ENCODE data around the gene CTNNBL1.
"Not testable (repeated sequence)": the region's sequence is repeated elsewhere in the genome, so short reads cannot be mapped to it uniquely, and the experiment has no call there.

The CTNNBL1 gene

DNA sequence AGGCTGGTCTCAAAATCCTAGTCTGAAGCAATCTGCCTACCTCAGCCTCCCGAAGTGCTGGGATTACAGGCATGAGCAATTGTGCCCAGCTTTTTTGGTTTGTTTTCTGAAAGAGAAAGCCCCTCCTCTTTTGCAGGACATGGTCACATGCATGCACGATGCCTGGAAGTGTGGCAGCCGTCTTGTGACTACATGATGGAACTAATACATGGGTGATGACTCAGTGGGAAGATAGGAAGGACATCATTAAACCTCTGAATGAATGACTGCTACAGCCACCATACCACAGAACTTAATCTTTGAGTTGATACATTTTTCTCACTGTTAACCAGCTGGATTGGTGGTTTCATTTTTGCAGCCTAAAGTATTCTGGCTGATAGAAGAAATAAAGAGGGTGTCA is 13.4 kb upstream of the CTNNBL1 start:
- DNase-seq: no peak

DNA sequence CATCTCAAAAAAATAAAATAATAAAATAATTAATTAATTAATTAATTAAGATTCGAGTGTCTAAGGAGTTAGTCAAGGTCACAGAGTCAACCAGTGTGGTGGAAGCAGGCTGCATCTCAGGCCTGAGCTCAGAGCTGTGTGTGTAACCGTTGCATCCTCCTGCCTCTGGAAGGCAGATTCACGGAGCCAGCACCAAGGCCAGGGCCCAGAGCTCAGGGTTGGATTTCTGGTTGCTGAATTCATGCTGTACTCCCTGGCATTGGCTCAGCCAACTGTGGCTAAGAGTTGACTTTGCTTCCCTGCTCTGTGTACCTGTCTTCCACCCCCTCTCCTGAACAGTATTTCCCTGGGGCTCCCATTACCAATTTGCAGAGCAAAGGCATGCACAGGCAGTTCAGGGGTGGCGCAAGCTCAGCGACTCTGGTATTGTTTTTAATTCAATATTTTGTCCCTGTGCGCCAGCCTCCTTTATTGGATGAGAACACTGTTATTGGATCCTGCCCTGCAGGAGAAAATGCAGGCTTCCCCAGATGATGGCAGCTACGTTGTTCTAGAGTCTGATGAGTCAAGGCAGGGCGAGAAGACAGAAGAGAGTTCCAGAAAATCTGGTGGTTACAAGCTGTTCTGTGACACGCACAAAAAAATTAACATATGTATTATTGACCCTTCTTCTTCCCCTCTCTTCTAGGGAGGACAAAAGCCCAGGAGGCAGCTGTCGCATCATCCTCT is 12.3 kb upstream of the CTNNBL1 start:
- no peak for DNase-seq

DNA sequence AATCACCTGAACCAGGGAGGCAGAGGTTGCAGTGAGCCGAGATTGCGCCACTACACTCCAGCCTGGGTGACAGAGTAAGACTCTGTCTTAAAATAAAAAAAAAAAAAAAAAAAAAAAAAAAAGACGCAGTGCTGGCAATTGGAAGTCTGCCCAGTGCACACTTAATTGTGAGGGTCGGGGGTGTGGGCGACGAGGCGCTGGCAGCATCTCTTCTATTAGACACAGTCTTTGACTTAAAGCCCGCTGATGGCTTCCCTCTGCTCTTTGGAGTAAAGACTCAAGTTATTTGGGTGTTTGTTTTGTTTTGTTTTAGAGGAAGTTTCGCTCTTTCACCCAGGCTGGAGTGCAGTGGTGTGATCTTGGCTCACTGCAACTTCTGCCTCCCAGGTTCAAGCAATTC is 10.7 kb upstream of the CTNNBL1 start:
- not testable (repeated sequence) for DNase-seq

DNA sequence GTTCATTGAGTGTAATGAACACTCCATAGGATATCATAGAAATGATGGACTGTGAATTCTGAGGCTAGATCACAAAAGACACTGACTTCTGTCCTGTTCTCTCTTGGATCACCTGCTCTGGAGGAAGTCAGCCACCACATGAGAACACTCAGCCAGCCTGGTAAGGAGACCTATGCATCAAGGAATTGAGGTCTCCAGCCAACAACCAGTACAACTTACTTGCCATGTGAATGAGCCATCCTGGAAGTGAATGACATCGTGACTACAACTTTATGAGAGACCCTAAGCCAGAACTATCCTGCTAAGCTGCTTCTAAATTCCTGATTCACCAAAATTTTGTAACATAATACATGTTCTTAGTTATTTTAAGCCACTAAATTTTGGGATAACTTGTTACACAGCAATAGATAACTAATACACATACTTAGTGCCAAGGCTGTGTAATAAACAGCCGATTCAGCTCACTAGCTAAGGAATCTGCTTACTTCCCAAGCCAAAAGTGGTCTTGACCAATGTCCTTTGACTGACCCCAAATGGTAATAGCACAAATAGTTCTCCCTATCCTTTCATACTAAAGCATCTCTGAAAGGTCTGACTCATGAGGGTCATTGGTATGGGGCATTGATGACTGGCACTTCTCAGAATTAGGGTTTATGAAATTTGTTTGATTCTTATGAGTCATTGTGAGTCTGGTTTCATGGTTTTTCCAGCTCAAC is 6.9 kb upstream of the CTNNBL1 start:
- DNase-seq: no peak

DNA sequence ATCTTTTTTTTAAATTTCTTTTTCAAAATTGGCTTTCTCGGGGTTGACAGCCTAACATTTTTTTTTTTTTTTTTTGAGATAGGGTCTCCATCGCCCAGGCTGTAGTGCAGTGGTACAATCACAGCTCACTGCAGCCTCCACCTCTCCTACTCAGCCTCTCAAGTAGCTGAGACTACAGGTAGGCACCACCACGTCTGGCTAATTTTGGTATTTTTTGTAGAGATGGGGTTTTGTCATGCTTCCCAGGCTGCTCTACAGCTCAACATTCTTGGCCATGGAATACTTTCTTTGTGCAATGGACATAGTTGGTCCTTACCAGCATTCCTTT is 6.4 kb upstream of the CTNNBL1 start:
- no peak for DNase-seq

DNA sequence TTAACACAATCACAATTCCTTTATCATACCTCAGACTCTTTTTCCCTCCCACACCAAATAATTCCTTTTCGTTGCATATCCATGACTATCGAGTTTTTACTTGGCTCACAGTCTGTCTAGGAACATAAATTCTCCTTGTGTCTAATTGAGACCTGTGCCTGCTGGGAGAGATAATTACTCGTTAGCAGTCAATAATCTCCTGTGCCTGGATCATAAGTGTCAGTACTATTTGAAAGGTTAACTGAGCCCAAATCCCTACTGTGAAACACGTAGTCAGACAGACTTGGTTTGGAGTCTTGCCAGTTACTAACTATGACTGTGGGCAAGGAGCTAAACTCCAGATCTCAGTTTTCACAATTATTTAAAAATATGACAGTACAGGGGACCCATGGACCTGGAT is 5.7 kb upstream of the CTNNBL1 start:
- DNase-seq: no peak

DNA sequence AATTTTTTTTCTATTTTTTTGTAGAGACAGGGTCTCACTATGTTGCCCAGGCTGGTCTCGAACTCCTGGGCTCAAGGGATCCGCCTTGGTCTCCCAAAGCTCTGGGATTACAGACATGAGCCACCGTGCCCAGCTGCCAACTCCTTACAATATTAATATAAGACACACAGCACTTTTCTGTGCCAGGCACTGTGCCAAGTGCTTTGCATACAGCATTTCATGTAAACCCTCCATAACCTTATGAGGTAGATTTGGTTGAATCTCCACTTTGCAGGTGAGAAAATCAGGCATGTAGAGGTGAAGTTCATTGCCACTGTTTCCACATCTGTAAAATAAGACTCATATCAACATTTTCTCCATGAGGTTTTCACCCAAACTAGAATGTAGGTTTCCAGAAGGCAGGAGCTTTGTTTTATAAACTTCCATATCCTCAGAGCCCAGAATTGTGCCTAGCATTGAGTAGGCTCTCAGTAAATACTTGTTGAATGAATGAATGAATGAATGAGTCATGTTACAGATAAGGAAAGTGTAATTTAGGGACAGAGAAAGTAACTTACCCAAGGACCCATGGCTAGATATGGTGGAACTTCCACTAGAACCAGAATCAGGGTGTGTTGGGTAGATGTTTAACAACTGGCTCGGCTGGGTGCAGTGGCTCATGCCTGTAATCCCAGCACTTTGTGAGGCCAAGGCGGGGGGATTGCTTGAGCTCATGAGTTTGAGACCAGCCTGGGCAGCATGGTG is 3.0 kb upstream of the CTNNBL1 start:
- no peak for DNase-seq

DNA sequence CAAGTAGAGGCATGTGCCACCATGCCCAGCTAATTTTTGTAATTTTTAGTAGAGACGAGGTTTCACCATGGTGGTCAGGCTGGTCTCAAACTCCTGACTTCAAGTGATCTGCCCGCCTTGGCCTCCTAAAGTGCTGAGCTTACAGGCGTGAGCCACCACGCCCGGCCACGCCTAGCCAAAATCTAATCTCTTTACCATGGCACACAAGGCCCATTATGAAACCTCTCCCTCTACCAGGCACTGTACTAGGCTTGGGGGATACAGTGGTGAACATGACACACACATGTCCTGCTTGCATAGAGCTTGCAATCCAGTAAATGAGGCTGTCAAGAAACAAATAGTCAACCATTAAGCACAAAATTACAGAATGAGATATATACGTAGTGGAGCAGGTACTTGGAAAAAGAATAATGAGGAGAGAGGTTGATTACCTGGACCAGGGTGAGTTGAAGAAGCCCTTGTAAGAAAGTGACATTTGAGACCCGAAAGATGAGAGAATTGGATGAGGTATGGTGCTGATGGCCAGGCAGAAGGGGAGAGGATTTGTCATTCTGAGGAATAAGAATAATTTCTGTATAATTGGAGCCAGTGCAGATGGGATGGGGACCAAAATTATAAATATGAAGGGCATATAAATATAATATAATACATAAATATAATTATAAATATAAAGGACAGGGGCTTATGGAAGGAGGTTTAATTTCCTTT is 1.2 kb upstream of the CTNNBL1 start:
- DNase-seq: no peak

DNA sequence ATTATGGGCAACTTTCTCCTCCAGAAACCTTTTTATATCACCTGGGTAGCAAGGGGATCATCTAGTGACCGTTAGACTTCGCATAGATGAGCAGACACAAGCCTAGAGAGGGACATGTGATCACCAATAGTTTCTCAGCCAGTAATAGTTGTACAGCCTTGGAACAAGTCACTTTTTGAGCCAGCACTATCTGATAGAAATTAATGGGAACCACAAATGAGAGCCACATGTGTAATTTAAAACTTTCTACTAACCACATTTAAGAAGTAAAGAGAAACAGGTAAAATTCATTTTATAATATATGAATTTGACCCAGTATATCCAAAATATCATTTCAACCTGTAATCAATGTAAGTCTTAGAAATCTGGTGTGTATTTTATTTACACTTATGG is 592 bp upstream of the CTNNBL1 start:
- no peak for DNase-seq

DNA sequence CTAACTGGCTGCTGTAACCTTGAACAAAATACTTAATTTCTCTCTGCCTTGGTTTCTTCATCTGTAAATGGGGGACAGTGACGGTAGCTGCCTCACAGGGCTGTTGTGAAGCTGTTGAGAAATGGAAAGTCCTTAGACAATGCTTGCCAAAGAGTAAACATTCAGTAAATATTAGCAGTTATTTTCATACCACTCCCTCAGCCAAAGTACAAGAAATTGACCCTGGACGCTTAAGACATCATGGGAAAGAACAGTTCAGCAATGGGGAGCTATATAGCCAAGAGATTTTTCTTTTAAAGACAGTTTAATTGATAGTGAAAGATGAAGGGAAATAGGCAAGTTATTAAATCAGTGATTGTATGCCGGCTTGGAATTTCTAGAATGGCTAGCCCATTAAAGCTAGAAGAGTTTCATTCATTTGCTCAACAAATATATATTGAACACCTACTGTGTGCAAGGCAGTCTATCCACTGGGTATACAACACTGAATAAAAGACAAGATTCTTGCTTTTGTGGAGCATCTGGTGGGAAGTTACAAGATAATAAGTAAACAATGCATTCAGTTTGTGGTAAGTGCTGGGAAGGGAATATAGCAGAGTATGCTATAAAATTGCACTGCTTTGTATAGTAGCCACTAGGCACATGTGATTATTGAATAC is 2.0 kb downstream of the CTNNBL1 start:
- DNase-seq: no peak

DNA sequence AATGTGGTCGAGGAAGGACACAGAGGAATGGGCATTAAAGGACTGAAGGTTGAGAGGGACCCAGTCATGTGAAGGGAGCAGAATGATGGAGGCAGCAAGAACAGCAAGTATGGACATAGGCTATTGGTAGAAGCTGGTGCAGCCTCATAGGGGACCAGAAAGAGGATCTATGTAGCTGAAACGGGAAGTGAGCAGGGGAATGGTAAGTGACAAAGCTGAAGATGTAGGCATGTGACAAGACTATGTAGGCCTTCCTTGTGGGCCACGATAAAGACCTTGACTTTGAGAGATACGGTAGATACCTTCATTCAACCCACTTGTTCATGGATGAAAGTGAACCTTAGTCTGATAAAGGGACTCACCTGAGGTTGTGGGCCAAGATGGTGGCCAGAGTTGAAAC is 3.5 kb downstream of the CTNNBL1 start:
- DNase-seq: peak; percentile 50

DNA sequence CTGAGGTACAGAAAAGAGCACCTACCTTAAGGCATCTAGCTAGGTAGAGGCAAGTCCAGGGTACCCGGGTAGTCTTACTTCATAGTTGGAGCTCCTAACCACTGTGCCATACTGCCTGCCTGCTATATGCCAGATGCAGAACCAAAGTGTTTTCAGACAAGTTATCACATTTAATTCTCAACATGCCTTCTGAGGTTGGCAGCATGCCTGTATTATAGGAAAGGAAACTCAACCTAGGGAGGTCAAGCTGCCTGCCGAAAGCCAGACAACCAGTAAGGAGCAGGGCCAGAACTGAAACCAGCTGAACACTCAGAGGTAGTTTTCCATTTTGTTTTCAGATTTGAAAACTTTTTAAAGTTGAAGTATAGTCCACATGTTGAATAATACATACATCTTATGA is 5.4 kb downstream of the CTNNBL1 start:
- no peak for DNase-seq

DNA sequence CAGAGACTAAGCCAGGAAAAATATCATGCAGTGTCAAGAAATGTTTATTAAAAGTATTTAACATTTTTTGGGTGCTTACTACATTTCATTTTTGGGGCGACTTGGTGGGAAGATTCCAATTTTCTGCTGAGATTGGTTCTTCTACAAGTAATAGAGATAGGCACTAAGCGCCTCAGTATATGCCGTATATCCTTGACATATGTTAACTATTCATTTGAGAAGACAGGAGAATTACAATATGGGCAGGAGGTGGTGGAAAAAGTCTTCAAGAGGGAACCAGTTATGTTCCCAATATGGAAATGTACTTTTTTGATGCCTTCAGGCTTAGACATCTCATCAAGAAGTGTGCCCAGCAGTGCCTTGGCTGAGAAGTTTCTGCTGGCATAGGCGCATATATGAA is 6.5 kb downstream of the CTNNBL1 start:
- DNase-seq: no peak

DNA sequence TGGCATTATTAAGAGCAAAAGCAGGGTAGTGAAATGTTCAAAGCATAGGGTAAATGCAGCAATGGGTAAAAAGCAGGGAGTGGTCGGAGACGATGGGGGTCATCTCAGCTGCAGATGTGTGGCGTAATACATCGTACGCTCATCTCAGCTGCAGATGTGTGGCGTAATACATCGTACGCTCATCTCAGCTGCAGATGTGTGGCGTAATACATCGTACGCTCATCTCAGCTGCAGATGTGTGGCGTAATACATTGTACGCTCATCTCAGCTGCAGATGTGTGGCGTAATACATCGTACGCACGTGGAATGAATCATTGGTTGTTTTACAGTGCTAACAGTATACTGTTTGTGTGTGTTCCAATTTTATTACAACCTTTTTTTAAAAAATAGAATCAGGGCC is 7.8 kb downstream of the CTNNBL1 start:
- DNase-seq: peak; percentile 34

DNA sequence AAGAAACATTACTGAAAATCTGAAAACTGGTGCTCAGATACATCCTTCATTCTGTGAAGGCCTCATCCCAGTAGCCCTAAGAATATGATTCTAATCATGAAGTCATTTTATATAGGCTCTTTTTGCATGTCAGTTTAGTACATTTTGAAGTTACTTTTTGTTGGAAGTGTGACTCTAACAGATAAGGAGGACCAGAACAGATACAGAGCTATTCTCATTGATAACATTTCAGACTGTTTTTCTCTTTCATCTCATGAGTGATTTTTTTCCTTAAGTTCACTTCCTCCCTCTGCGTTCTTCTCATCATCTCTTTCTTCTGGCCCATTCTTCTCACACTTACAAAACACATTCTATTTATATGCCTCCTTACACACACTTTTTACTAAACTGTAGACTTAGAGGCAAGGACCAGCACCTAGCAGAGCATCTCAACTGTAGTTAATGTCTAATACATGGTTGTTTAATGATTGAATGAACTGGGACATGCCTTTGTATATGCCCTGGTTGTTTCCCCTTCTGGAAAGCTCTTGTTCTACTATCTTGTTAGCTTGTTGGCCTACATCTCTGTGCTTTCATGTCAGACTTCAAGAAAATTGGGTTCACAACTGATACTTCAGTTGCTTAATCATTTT is 8.7 kb downstream of the CTNNBL1 start:
- no peak for DNase-seq

DNA sequence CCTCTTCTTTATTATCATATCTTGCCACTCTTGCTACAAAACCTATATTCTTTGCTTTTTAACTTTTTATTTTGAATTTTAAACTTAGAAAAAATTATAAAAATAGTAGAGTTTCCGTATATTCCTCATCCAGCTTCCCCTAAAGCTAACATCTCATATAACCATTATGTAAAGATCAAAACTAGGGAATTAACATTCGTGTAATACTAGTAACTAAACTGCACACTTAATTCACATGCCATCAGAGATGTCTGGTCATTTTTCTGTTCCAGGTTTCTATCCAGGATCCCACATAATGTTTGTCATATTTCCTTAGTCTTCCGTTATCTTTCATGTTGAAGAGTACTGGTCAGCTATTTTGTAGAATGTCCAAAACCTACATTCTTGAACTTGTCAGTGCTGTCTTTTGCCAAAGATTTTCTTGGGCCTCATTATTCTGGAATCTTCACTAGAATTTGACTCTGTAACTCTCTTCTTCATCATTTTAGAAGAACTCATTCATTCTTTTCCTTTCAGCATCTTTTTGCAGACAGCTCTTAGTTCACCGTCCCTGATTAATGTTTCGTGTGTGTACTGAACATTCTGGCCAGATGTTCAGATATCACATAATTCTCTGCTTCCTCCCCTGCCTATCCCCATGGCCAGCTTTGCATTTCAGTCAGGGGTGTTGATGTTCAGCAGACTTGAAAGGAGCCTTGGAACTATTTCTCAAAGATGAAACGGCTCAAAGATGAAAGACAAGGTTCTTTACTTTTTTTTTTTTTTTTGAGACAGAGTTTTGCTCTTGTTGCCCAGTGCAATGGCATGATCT is 9.4 kb downstream of the CTNNBL1 start:
- DNase-seq: no peak

DNA sequence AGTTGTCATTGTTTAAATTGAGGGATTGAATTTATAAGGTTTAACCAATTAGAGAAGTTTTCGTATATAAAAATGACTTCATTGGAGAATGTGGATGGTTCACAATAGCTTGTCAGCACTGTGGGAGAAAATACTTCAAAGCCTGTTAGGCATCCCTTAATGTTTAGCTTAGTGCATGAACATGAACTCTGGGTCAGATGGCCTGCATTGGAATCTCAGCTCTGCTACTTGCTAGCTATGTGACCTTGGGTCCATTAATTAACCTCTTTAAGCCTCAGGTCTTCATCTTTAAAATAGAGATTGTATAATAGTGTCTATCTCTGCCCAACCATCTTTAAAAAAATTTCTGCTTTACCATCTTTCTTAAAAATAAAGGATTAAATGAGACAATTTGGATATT is 11.1 kb downstream of the CTNNBL1 start:
- no peak for DNase-seq

DNA sequence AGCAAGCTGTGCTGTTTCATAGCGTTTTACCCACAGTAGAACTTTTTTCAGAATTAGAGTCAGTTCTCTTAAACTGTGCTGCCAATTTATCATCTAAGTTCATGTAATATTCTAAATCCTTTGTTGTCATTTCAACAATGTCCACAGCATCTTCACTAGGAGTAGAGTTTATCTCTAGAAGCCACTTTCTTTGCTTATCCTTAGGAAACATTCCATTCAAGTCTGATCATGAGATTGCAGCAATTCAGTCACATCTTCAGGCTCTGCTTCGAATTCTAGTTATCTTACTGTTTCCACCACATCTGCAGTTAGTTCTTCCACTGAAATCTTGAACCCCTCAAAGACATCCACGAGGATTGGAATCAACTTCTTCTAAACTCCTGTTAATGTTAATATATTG is 12.5 kb downstream of the CTNNBL1 start:
- no peak for DNase-seq

DNA sequence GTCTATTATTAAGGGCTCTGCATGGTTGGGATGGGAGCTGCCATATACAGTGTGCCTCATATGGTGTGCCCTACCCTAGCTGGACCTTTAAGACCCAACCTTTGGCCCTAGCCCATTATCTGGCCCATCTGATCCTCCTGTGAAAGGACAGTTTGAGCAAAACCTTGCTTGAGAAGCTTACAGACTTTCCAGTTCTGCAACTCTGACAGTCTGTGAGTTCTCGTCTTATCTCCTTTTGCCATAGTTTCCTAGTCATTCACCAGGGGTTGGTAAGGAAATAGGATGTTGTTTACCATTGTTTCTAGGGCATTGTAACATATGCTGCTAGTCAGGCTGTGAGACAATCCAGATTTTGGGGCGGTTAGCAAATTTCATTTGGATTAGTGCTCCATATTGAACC is 17.2 kb downstream of the CTNNBL1 start:
- DNase-seq: no peak

DNA sequence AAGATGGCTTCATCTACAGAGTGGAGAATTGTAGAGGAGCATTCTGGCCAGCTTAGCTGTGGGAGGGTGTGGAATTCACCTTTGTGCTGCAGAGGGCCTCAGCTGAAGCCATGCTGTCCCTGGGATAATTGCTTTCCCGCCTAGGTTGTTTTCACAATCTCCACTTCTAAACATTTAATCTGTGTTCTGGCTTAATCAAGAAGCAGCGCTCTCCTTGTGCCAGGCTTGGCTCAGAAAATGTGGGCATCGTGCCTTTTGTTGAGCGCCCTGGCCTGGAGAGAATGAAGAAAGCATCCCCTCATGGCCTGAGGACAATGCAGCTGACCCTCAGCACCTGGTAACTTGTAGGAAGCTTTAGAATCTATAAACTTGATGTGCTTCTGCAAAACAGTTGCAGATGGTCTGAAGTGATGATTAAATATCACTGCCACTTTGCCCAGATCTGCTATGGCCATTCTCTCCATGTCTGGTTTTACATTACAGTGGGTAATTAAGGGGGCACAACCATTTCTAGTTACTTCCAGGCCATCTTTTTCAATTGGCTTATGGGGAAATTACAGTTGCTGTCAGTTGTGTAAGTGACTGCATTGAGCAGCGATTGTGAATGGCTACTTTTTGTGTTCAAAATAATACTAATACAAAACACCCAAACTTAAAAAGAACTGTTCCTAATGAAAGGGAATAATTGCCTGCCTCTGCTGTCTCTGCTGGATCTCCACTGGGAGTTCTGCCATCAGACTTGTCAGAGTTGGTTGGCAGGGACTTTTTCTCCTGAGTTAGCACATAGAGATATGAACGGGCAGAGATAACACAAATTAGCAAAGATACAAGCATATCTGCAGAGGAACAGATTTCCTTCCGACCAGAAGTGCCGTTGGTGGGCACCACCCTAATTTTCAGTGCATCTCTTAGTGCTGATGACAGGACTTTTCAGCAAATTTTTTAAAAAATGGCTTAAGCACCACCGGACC is 18.4 kb downstream of the CTNNBL1 start:
- DNase-seq: no peak

Data from CD4-positive, alpha-beta T cell treated with Interferon gamma for 1 hour (primary cell).